Neuronal stem cell (in vitro differentiated cells): ENCODE data around the gene ACKR2.

ENCODE experiments used
- DNase-seq: peaks from one replicate; pipeline ENCODE4 v3.0.0-alpha.2; 2013; ENCODE audit warnings: low spot score
- H2AFZ ChIP-seq: one replicate; pipeline ENCODE4 v1.6.1; 2013; ENCODE audit warnings: mild to moderate bottlenecking, low read length, inconsistent platforms
- H2AK5ac ChIP-seq: 2 replicates; pipeline ENCODE4 v1.6.1; 2013; ENCODE audit warnings: low read depth, mild to moderate bottlenecking, inconsistent platforms, low read length, moderate library complexity, mixed read lengths
- H2BK120ac ChIP-seq: 2 replicates; pipeline ENCODE4 v1.6.1; 2013; ENCODE audit warnings: low read depth, mild to moderate bottlenecking, inconsistent platforms, low read length, moderate library complexity, mixed read lengths
- H2BK12ac ChIP-seq: one replicate; pipeline ENCODE4 v1.6.1; 2013; ENCODE audit warnings: low read length, inconsistent platforms
- H2BK15ac ChIP-seq: 2 replicates; pipeline ENCODE4 v1.6.1; 2013; ENCODE audit warnings: mild to moderate bottlenecking, low read length, inconsistent platforms, mixed read lengths
- H2BK5ac ChIP-seq: one replicate; pipeline ENCODE4 v1.6.1; 2013; ENCODE audit warnings: inconsistent platforms, mild to moderate bottlenecking, low read length, moderate library complexity
- H3K14ac ChIP-seq: one replicate; pipeline ENCODE4 v1.6.1; 2013; ENCODE audit warnings: low read length, inconsistent platforms
- H3K18ac ChIP-seq: 2 replicates; pipeline ENCODE4 v1.6.1; 2013; ENCODE audit warnings: low read length, inconsistent platforms
- H3K23ac ChIP-seq: 2 replicates; pipeline ENCODE4 v1.6.1; 2013; ENCODE audit warnings: low read depth, mild to moderate bottlenecking, mixed read lengths, low read length, inconsistent platforms; ENCODE audit not compliant: poor library complexity
- H3K27ac ChIP-seq: replicated peaks from 3 replicates; pipeline ENCODE4 v1.5.1; 2013; ENCODE audit warnings: low read length, inconsistent platforms
- H3K27me3 ChIP-seq, 3 experiments: 2 replicates each; pipeline ENCODE4 v1.6.1; 2013; ENCODE audit warnings: low read length in 3 of 3, mild to moderate bottlenecking in 2 of 3, inconsistent platforms in 1 of 3, low read depth in 1 of 3, mixed read lengths in 1 of 3, moderate library complexity in 1 of 3; ENCODE audit not compliant: control insufficient read depth in 3 of 3, insufficient read depth in 3 of 3
- H3K36me3 ChIP-seq, 2 donors: replicated peaks in 1 of 2; 2 replicates each; pipeline ENCODE4 v1.6.1; 2013; ENCODE audit warnings: low read length in 2 of 2; ENCODE audit not compliant: control insufficient read depth in 2 of 2, insufficient read depth in 2 of 2
- H3K4ac ChIP-seq: 2 replicates; pipeline ENCODE4 v1.6.1; 2013; ENCODE audit warnings: inconsistent platforms, mild to moderate bottlenecking, low read length, moderate library complexity
- H3K4me1 ChIP-seq, 2 donors: 1 replicate in 1 of 2; 2 replicates in 1 of 2; pipeline ENCODE4 v1.6.1; 2013; ENCODE audit warnings: low read length in 2 of 2, low read depth in 1 of 2; ENCODE audit not compliant: control insufficient read depth in 2 of 2, insufficient read depth in 1 of 2
- H3K4me2 ChIP-seq: one replicate; pipeline ENCODE4 v1.6.1; 2013; ENCODE audit warnings: mild to moderate bottlenecking, low read length, inconsistent platforms; ENCODE audit not compliant: insufficient read depth, poor library complexity, severe bottlenecking
- H3K4me3 ChIP-seq, 2 donors: 2 replicates each; pipeline ENCODE4 v1.5.1; 2013; ENCODE audit warnings: low read length in 2 of 2, mild to moderate bottlenecking in 2 of 2, inconsistent platforms in 1 of 2, moderate library complexity in 1 of 2
- H3K79me1 ChIP-seq: one replicate; pipeline ENCODE4 v1.6.1; 2013; ENCODE audit warnings: low read depth, mild to moderate bottlenecking, inconsistent platforms, low read length, moderate library complexity
- H3K9ac ChIP-seq: one replicate; pipeline ENCODE4 v1.6.1; 2013; ENCODE audit warnings: mild to moderate bottlenecking, low read depth, low read length, inconsistent platforms; ENCODE audit not compliant: poor library complexity
- H3K9me3 ChIP-seq, 2 donors: replicated peaks in 1 of 2; 2 replicates each; pipeline versions ENCODE3 to v1.6.1; 2013; ENCODE audit warnings: low read length in 2 of 2, mild to moderate bottlenecking in 2 of 2, inconsistent platforms in 1 of 2, low read depth in 1 of 2, mixed read lengths in 1 of 2, moderate library complexity in 1 of 2; ENCODE audit not compliant: control insufficient read depth in 2 of 2, insufficient read depth in 1 of 2
- H4K8ac ChIP-seq: one replicate; pipeline ENCODE4 v1.6.1; 2013; ENCODE audit warnings: low read depth, mild to moderate bottlenecking, inconsistent platforms, low read length, moderate library complexity
- H4K91ac ChIP-seq: one replicate; pipeline ENCODE4 v1.6.1; 2013; ENCODE audit warnings: low read length, low read depth, mild to moderate bottlenecking, inconsistent platforms; ENCODE audit not compliant: poor library complexity
- WGBS, 2 donors: extraction: QIAGEN DNeasy Blood & Tissue Kit; methylation state at CpG; one replicate each; pipeline ENCODE4 v1.1.7; 2013; ENCODE audit warnings: missing lambda C conversion rate in 2 of 2, mixed read lengths in 1 of 2; ENCODE audit not compliant: insufficient read length in 2 of 2, insufficient replicate concordance in 1 of 2; ENCODE audit errors: extremely low coverage in 2 of 2; 5-methylcytosine and 5-hydroxymethylcytosine counted together

Gene ACKR2

GRCh38 chr3:42891042-42891441, 81.8 kb downstream of the ACKR2 start:
- Histone ChIP-seq H3K27me3 (no peaks in the 10 kb centered on the region), H3K36me3 (no peaks in the 10 kb centered on the region), H2BK120ac (no peak overlapping the region), H4K8ac (no peak overlapping the region), H3K79me1 (no peaks in the 10 kb centered on the region), H3K23ac (no peak overlapping the region), H2AK5ac (no peak overlapping the region), H3K9me3 (no peaks in the 10 kb centered on the region), H4K91ac (no peak overlapping the region), H3K27ac (no peak overlapping the region), H3K4me3 (no peak overlapping the region), H2BK5ac (no peak overlapping the region), H2AFZ (no peak overlapping the region), H3K4me1 (no peaks in the 10 kb centered on the region), H3K18ac (no peak overlapping the region), H2BK12ac (no peak overlapping the region), H3K4me2 (no peak overlapping the region), H3K4ac (no peak overlapping the region), H2BK15ac (no peak overlapping the region), H3K14ac (no peak overlapping the region), H3K9ac (no peak overlapping the region)
- no peak for DNase-seq
- WGBS, 2 donors: no CpG with 5 or more reads among the region's 2 CpGs

GRCh38 chr3:42892169-42892568, 82.9 kb downstream of the ACKR2 start:
- no peak overlapping the region for H3K27ac ChIP-seq
- H3K9me3 ChIP-seq: no peaks in the 10 kb centered on the region
- no peak overlapping the region for H3K23ac ChIP-seq
- H3K79me1 ChIP-seq: no peaks in the 10 kb centered on the region
- H2AFZ ChIP-seq: no peak overlapping the region
- no peak overlapping the region for H2BK12ac ChIP-seq
- H4K8ac ChIP-seq: no peak overlapping the region
- H2BK120ac ChIP-seq: no peak overlapping the region
- no peaks in the 10 kb centered on the region for H3K36me3 ChIP-seq
- no peak overlapping the region for H2AK5ac ChIP-seq
- H3K18ac ChIP-seq: no peak overlapping the region
- no peak overlapping the region for H3K9ac ChIP-seq
- DNase-seq: no peak
- H3K4ac ChIP-seq: no peak overlapping the region
- no peak overlapping the region for H3K4me2 ChIP-seq
- no peak overlapping the region for H3K4me3 ChIP-seq
- no peak overlapping the region for H2BK15ac ChIP-seq
- no peak overlapping the region for H3K14ac ChIP-seq
- H4K91ac ChIP-seq: no peak overlapping the region
- H3K4me1 ChIP-seq: no peaks in the 10 kb centered on the region
- WGBS, 2 donors: no CpG with 5 or more reads among the region's 1 CpG
- H2BK5ac ChIP-seq: no peak overlapping the region
- H3K27me3 ChIP-seq: no peaks in the 10 kb centered on the region

GRCh38 chr3:42892807-42893206, 83.6 kb downstream of the ACKR2 start:
- H2AFZ ChIP-seq: no peak overlapping the region
- H2BK12ac ChIP-seq: no peak overlapping the region
- no peak overlapping the region for H2AK5ac ChIP-seq
- no peak overlapping the region for H3K4me3 ChIP-seq
- no peak overlapping the region for H3K18ac ChIP-seq
- H3K23ac ChIP-seq: no peak overlapping the region
- no peak overlapping the region for H3K27ac ChIP-seq
- H3K4ac ChIP-seq: no peak overlapping the region
- no peaks in the 10 kb centered on the region for H3K27me3 ChIP-seq
- H4K91ac ChIP-seq: no peak overlapping the region
- H2BK15ac ChIP-seq: no peak overlapping the region
- no peak overlapping the region for H2BK5ac ChIP-seq
- H3K4me2 ChIP-seq: no peak overlapping the region
- no peak for DNase-seq
- no peak overlapping the region for H4K8ac ChIP-seq
- H2BK120ac ChIP-seq: no peak overlapping the region
- no peak overlapping the region for H3K14ac ChIP-seq
- H3K4me1 ChIP-seq: no peaks in the 10 kb centered on the region
- H3K79me1 ChIP-seq: no peaks in the 10 kb centered on the region
- H3K9ac ChIP-seq: no peak overlapping the region
- WGBS, 2 donors: no CpG with 5 or more reads among the region's 1 CpG
- no peaks in the 10 kb centered on the region for H3K9me3 ChIP-seq
- H3K36me3 ChIP-seq: no peaks in the 10 kb centered on the region

- Histone ChIP-seq H2AK5ac (no peak overlapping the region), H3K79me1 (no peaks in the 10 kb centered on the region), H3K4me2 (no peak overlapping the region), H4K91ac (no peak overlapping the region), H2BK5ac (no peak overlapping the region), H3K9me3 (peaks cover 0 to 1% of the 10 kb centered on the region in 2 donors), H3K36me3 (no peaks in the 10 kb centered on the region), H3K4me3 (no peak overlapping the region), H3K9ac (no peak overlapping the region), H3K4me1 (no peaks in the 10 kb centered on the region), H2AFZ (no peak overlapping the region), H2BK12ac (no peak overlapping the region), H2BK120ac (no peak overlapping the region), H3K27me3 (no peaks in the 10 kb centered on the region), H4K8ac (no peak overlapping the region), H3K18ac (no peak overlapping the region), H2BK15ac (no peak overlapping the region), H3K14ac (no peak overlapping the region), H3K23ac (no peak overlapping the region), H3K4ac (no peak overlapping the region), H3K27ac (no peak overlapping the region)
- no peak for DNase-seq
- WGBS, 2 donors: no CpG with 5 or more reads among the region's 3 CpGs
Measured at GRCh38 chr3:42894698-42895579, 85.7 kb downstream of the ACKR2 start.
